ENCODE results near the gene TBC1D5.
"Not testable (repeated sequence)": the region's sequence is repeated elsewhere in the genome, so short reads cannot be mapped to it uniquely, and the experiment has no call there.

TBC1D5 gene

GRCh38 chr3:17356585-17356984, 385.8 kb downstream of the TBC1D5 start:
- no peak for DNase-seq (ENCODE audit: low read depth, low spot score)

DNA sequence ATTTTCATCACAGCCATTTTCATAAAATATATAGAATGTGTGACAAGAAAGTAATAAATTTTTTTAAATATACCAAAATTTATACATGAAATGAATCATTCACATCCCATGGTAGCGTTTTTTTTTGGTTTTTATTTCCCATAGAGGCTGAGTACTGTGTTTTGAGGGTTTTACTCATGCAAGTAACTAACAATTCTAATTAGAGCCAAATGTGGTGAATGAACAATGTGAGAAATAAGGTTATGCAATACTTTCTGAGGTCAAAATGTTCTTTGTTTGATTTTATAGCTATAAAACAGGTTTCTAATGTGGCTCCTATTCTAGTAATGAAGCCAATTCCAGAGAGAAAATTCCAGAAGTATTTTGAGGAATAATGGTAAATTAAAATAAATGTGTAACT, 386.8 kb downstream of the TBC1D5 start:
- no peak for DNase-seq (ENCODE audit: low read depth, low spot score)

DNA sequence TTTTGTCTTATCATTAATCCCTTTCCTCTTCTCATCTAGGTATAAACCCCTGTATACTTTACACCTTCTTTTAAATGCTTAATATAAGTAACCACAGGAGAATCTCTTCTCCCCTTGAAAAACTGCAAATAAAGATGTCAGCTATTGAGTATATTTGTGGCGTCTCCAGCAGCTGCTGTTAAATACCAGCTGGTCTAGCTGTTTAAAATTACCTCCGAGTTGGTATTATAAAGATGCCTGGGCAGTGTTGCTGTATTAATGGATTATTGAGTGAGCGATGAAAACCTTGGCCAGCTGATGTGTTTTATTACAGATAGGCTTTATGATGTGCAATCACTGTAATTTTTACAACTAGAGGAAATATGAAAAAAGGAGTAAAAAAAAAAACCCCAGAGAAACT, 388.1 kb downstream of the TBC1D5 start:
- DNase-seq (ENCODE audit: low read depth, low spot score) = no peak

DNA sequence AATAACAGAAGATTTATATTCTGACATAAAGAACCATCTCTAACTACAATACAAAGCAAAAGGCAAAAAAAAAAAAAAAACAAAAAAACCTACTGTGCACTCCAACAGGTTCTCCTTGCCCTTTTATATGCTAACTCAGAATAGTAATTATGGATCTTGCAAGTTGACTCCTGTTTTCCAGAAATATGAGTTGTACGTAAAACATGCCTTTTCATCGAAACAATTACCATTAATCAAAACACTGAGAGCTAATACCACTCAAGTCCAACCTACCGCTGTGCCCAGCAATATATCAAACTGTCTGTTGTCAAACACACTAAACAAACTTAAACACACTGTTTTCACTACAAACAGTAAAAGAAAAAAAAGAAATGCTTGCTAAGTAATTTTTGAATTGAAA, 389.8 kb downstream of the TBC1D5 start:
- DNase-seq (ENCODE audit: low read depth, low spot score) = no peak

DNA sequence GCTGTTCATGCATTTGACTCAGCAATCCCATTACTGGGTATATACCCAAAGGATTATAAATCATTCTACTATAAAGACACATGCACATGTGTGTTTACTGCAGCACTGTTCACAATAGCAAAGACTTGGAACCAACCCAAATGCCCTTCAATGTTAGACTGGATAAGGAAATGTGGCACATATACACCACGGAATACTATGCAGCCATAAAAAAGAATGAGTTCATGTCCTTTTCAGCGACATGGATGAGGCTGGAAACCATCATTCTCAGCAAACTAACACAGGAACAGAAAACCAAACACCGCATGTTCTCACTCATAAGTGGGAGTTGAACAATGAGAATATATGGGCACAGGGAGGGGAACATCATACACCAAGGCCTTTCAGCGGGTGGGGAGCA, 391.2 kb downstream of the TBC1D5 start:
- not testable (repeated sequence) for DNase-seq (ENCODE audit: low read depth, low spot score)

GRCh38 chr3:17349093-17349492, 393.3 kb downstream of the TBC1D5 start:
- DNase-seq (ENCODE audit: low read depth, low spot score) = no peak

DNA sequence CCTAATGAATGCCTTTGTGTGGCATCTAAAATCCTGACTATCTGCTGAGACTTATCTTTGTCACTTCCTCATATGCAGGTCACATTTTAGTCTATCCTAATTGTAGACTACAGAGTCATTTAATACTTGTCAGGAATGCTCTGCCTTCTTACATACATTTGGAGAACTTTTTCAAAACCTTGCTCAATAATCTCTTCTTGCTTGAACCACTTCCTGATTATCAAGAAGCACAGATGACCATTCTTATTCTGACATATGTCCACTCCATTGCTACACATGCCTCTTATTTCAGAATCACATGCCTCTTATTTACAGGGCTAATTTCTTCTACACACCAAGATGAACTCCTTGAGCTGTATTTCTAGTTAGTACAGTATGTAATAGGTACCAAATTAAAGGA, 400.3 kb downstream of the TBC1D5 start:
- DNase-seq (ENCODE audit: low read depth, low spot score) = no peak

DNA sequence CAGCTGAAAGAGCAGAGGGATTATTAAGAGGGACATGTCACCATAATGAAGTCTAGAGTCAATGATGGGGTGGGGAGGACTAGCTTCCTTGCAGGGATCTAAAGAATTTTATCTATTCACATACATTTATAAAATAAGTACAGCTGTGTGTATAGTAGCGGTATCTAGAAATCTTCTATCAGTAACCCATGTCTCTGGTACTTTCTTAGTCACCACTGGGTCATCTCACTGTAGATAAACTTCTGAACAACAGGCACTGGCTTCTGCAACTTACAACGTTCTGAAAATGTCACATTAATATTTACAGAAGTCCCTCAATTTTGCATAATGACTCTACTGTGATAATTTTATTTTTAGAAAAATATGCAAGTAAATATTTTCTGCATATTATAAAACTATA, 401.7 kb downstream of the TBC1D5 start:
- DNase-seq (ENCODE audit: low read depth, low spot score) = no peak

GRCh38 chr3:17340261-17340660, 402.2 kb downstream of the TBC1D5 start:
- DNase-seq (ENCODE audit: low read depth, low spot score) = no peak

DNA sequence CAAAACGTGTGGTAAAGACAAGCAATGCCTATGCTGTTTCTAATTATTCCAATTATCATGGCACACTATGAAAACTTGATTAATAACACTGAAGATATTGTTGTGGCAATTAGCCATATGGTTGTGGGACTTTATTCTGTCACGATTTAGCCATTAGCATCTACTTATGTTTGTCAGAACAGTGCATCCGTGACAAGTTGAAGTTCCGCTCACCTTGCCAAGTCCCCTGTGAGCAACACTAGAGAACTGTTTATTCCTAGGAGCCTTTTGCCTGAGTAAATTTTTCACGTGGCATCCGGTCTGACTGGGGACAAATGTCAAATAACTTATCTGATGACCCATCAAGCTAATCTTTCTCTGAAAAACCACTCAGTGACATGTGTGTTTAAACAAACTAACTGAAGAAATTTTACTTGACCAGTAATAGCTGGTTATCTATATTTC, 403.3 kb downstream of the TBC1D5 start:
- no peak for DNase-seq (ENCODE audit: low read depth, low spot score)

DNA sequence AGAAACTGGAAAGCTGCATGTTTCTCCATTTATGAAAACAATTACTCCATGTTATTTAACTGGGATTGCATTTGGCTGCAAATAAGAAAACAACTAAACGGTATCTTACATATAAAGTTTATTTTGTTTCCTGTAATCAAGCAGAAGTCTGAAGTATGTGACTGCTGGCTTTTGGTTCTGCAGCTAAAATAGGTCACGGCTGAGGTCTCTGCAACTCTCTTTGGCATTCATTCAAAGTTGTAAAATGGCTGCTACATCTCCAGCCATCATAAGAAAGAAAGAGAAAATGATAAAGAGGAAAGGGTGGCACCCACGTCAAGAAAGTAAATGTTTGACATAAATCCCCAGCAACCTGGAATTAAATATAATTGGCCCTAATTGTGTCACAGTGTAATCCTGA, 406.1 kb downstream of the TBC1D5 start:
- peak; percentile 4 for DNase-seq (ENCODE audit: low read depth, low spot score)

DNA sequence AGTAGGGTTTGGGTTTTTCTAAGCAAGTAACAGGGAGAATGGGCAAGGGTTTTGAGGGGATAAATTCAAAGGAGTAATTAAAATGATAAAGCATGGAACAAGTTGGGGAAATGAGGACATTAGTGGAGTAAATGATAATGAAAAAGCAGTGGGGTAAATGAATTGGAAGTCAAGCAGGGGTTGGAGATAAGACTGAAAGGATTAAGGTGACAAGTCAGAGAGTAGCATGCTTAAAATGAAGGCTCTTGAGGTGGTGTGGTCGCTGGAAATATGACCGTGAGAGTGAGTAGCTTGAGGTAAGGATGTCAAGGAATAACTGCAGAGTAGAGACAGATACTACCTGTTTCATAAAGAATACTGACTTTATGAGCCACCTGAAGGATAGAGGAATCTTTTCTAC, 408.5 kb downstream of the TBC1D5 start:
- DNase-seq (ENCODE audit: low read depth, low spot score) = no peak

DNA sequence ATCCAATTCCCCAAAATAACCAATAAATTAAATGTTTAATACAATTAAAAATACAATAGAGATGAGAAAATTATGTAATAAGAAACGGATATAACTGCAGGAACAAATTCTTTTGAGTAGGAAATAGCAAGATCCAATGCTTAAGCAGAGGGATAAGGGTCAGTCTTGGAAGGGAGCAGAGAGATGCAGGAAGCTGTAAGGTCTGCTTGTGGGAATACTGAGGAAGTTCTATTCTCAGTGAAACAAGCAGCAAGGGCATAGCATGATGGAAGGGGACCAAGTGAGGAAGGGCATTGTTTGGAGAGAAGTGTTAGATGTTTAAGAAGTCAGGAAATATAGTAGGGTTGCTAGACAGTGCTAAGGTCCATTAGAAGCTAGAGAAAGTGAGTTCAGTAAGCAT, 409.0 kb downstream of the TBC1D5 start:
- no peak for DNase-seq (ENCODE audit: low read depth, low spot score)

GRCh38 chr3:17330660-17331059, 411.8 kb downstream of the TBC1D5 start:
- no peak for DNase-seq (ENCODE audit: low read depth, low spot score)

DNA sequence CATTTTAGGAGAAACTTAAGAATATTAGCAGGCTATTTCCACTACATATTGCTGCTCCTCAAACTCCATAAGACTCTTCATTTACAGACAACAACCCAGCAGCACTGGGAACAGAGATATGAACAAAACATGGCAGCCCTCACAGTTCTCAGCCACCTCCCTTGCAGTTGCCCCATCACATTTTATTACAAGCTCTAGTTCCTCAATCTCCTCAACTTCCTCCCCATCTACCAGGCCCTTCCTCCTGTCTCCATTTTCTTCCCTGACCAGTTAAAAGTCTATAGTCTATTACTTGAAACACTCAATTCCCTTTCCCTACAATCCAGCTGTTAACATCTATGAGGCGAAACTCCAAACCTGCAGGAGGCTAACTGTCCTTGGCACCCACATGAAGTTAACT, 412.5 kb downstream of the TBC1D5 start:
- no peak for DNase-seq (ENCODE audit: low read depth, low spot score)

GRCh38 chr3:17322106-17322793, 420.2 kb downstream of the TBC1D5 start:
- DNase-seq (ENCODE audit: low read depth, low spot score) = no peak

- DNase-seq (ENCODE audit: low read depth, low spot score) = no peak
Observed at GRCh38 chr3:17320266-17320665, 422.2 kb downstream of the TBC1D5 start.

DNA sequence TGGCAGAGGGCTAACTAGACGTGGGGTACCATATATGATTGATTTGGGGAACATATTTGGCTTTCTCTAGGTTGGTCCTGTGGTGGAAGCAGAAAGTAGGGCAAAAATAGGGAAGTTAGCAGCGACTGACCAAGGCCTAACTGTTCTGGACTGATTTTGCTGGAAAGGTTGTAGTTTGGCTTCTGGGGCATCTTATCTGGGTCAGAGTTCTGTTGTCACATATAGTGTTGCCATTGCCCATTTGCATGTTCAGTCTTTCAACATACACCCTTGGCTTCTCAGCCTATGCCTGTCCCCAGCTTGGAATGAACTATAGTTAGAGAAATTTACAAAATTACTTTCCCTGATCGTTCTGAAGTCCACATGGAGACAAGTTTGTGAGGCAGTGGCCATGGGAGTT, 426.5 kb downstream of the TBC1D5 start:
- no peak for DNase-seq (ENCODE audit: low read depth, low spot score)

GRCh38 chr3:17314171-17314570, 428.3 kb downstream of the TBC1D5 start:
- no peak for DNase-seq (ENCODE audit: low read depth, low spot score)

- no peak for DNase-seq (ENCODE audit: low read depth, low spot score)
Observed at GRCh38 chr3:17313746-17314145, 428.7 kb downstream of the TBC1D5 start.

DNA sequence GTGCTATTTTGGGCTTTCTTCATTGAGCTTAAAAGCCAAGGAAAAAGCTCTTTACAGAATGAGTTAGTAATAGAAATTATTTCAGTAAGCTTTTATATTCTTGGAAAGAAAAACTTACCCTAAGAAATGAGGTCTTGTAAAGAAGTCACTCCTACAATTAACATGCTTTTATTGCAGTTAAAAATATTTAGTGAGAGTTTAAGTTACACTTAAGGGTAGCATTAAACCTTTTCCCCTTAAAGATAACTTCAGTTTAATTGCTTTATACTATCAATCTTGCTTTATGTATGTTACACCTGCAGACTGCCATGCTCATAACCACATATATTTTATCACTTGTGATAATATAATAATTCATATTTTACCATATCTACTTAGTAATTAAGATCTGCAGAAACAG, 431.4 kb downstream of the TBC1D5 start:
- no peak for DNase-seq (ENCODE audit: low read depth, low spot score)

DNA sequence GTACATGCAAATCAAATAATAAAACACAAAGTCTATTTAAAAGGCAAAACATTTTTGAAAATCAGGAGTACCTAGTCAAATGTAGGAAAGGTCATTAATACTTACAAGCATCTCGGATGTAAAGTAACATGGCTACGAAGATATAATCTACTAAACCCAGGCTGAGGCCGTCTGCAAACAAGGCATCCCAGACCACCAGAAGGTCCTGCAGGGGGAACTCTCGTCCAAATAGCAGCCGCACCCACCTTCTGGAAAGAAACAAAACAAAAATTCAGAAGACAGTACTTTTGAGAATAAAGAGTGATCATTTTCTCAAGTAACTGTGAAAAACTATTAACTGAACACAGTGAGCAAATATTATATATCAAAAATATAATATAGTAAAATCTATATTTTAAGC, 434.5 kb downstream of the TBC1D5 start:
- DNase-seq (ENCODE audit: low read depth, low spot score) = no peak

DNA sequence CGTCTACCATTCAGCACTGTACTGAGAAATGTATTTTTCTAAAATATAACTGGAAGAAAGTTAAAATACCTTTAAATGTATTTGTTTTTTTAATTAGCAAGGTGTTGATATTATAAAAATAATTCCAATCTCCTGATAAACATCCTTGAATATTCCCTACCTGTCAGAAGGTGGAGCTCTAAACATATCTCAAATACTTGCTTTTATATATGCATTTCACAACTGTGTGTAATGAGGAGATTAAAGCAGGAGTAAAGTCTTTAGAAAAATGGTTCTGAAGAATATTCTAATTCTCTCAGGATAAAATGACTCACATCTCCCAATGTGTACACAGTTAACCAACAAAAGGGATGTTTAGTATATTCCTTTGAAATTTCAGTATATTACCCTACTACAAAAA, 434.9 kb downstream of the TBC1D5 start:
- DNase-seq (ENCODE audit: low read depth, low spot score) = no peak

DNA sequence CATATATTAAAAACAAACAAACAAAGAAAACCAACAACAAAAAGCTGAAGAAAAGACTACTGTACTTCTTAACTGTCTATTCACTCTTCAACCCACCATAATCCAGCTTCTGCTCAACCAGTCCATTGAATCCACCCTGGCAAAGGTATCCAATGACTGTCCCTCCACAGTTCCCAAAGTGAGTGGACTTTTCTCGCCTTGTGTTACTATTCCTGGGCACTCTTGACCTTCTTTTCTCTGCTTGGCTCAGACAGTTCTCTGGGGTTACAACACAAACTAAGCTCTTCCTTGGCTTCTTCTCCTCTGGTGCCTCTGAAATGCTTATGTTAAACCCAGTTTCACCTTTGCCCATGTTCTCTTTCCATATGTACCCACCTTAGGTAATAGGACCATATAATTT, 437.5 kb downstream of the TBC1D5 start:
- no peak for DNase-seq (ENCODE audit: low read depth, low spot score)
